WERI-Rb-1 (cell line): ENCODE results near the gene LRP1-AS.

ENCODE experiments used
- DNase-seq: peaks from one replicate; pipeline ENCODE4 v3.0.0-alpha.2; 2020
- H3K27ac ChIP-seq: fragments of 250-450 bp; sonication (Bioruptor Pico); 2 replicates; pipeline ENCODE4 v1.5.1; 2020; ENCODE audit warnings: mild to moderate bottlenecking, moderate library complexity
- H3K27me3 ChIP-seq: fragments of 250-450 bp; sonication (Bioruptor Pico); 2 replicates; pipeline ENCODE4 v1.5.1; 2021; ENCODE audit warnings: mild to moderate bottlenecking, low read depth, moderate library complexity; ENCODE audit not compliant: insufficient read depth, severe bottlenecking
- H3K36me3 ChIP-seq: fragments of 250-450 bp; sonication (Bioruptor Pico); 2 replicates; pipeline ENCODE4 v1.5.1; 2020; ENCODE audit warnings: mild to moderate bottlenecking, moderate library complexity
- H3K4me3 ChIP-seq: 2 replicates; pipeline ENCODE4 v1.5.1; 2011; ENCODE audit warnings: low read depth, mild to moderate bottlenecking, control low read depth, low read length
- H3K9me3 ChIP-seq: fragments of 250-450 bp; sonication (Bioruptor Pico); 2 replicates; pipeline ENCODE4 v1.5.1; 2021; ENCODE audit warnings: mild to moderate bottlenecking, moderate library complexity; ENCODE audit not compliant: severe bottlenecking
- TF ChIP-seq, protein P1 (sequence below): IDR thresholded peaks from 2 replicates; pipeline ENCODE4 v1.5.1; 2011; ENCODE audit warnings: low read depth, mild to moderate bottlenecking, control low read depth, inconsistent platforms, low read length

Gene LRP1-AS

DNA sequence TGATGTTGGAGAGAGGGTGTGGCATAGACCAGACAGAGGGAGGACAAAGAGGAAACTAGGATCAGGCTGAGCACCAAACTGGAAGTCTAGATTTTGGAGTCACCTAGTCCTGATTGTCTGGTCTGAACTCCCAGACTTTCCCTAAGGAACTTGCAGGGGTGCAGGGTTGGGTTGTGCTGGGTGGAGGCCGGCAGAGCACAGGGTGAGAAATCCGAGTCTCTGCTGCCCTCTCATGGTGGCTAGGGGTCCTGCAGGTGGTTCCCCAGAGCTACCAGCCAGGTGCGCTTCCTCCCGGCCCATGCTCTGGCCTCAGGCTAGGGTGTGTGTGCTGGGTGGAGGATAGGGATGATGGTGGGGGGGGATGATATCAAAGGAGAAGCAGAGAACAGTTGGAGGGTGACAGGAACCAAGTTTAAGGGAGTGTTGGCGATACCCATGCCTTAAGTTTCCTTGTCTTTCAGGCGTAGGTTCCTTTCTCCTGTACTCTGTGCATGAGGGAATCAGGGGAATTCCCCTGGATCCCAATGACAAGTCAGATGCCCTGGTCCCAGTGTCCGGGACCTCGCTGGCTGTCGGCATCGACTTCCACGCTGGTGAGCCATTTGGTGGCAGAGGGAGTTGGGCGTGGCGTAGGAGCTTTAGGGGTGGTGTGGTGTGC is 35.6 kb upstream of the LRP1-AS start:
- TF ChIP-seq, protein P1, sequence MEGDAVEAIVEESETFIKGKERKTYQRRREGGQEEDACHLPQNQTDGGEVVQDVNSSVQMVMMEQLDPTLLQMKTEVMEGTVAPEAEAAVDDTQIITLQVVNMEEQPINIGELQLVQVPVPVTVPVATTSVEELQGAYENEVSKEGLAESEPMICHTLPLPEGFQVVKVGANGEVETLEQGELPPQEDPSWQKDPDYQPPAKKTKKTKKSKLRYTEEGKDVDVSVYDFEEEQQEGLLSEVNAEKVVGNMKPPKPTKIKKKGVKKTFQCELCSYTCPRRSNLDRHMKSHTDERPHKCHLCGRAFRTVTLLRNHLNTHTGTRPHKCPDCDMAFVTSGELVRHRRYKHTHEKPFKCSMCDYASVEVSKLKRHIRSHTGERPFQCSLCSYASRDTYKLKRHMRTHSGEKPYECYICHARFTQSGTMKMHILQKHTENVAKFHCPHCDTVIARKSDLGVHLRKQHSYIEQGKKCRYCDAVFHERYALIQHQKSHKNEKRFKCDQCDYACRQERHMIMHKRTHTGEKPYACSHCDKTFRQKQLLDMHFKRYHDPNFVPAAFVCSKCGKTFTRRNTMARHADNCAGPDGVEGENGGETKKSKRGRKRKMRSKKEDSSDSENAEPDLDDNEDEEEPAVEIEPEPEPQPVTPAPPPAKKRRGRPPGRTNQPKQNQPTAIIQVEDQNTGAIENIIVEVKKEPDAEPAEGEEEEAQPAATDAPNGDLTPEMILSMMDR, result peak; percentile 97
- Histone ChIP-seq H3K27ac (no peak overlapping the region), H3K4me3 (no peak overlapping the region), H3K27me3 (no peaks in the 10 kb centered on the region), H3K36me3 (peaks cover 2% of the 10 kb centered on the region), H3K9me3 (no peaks in the 10 kb centered on the region)
- peak; percentile 74 for DNase-seq

DNA sequence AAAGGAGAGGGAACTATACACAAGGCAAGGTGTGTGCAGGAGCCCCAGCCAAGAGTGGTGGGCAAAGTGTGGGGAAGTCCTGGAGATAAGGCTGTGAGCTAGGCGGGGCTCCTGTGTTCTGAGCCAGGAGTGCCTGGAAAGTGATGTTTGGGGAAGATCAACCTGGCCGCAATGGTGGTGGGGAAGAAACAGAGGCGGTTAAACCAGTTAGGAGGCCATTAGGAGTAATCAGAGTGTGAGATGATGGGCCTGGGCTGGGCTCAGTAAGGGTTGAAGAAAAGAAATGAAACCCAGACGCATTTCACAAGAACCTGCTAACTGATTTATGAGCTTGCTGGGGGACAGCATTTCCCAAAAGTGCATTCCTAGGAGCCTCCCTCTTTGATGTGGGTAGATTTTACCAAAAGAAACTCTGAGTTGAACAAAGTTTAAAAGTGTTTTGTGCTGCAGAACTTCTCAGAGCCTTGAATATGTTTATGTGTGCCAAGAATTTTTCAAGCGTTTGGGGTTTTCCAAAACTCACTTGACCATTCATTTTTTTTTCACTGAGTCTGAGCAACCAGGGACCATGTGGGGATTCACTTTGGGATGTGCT is 34.2 kb upstream of the LRP1-AS start:
- no peak overlapping the region for H3K27ac ChIP-seq
- DNase-seq, result no peak
- H3K4me3 ChIP-seq, result no peak overlapping the region
- no peaks in the 10 kb centered on the region for H3K9me3 ChIP-seq
- peaks cover 2% of the 10 kb centered on the region for H3K36me3 ChIP-seq
- H3K27me3 ChIP-seq, result no peaks in the 10 kb centered on the region
- TF ChIP-seq, protein P1, result no peak

DNA sequence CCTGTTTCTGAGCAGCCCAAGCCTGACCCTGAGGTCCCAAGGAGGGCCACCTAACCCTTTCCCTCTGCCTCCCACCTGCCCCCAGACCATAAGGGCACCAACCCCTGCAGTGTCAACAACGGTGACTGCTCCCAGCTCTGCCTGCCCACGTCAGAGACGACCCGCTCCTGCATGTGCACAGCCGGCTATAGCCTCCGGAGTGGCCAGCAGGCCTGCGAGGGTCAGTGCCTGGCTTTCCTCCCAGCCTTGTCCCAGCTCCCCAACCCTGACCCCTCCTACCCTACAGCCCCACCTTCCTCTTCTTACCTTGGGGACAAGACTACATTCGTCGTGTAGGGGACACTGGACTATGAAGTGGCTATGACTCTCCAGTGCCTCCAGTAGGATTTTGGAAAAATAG is 33.7 kb upstream of the LRP1-AS start:
- Histone ChIP-seq H3K36me3 (peaks cover 2% of the 10 kb centered on the region), H3K27me3 (no peaks in the 10 kb centered on the region), H3K9me3 (no peaks in the 10 kb centered on the region), H3K27ac (no peak overlapping the region), H3K4me3 (no peak overlapping the region)
- TF ChIP-seq, protein P1, result no peak
- no peak for DNase-seq

DNA sequence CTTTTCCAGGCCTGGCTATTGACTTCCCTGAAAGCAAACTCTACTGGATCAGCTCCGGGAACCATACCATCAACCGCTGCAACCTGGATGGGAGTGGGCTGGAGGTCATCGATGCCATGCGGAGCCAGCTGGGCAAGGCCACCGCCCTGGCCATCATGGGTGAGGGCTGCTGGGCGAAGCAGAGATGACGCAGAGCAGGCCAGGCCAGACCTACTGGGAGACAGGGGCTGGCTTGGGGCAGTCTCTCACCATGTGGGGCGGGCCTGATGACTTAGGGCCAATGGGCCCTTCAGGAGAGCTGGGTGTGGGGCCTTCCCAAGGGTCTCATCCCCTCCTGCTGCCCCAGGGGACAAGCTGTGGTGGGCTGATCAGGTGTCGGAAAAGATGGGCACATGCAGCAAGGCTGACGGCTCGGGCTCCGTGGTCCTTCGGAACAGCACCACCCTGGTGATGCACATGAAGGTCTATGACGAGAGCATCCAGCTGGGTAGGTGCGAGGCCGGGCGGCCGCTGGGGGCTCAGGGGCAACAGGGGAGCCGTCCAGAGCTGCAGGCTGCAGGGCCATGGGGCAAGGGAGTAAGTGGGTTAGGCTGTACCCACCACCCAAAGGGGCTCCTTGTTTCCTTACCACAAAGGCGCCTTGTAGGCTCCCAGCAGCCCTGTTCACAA is 33.0 kb upstream of the LRP1-AS start:
- Histone ChIP-seq H3K36me3 (peaks cover 2% of the 10 kb centered on the region), H3K27ac (no peak overlapping the region), H3K27me3 (no peaks in the 10 kb centered on the region), H3K9me3 (no peaks in the 10 kb centered on the region), H3K4me3 (no peak overlapping the region)
- TF ChIP-seq, protein P1, result no peak
- DNase-seq, result no peak

DNA sequence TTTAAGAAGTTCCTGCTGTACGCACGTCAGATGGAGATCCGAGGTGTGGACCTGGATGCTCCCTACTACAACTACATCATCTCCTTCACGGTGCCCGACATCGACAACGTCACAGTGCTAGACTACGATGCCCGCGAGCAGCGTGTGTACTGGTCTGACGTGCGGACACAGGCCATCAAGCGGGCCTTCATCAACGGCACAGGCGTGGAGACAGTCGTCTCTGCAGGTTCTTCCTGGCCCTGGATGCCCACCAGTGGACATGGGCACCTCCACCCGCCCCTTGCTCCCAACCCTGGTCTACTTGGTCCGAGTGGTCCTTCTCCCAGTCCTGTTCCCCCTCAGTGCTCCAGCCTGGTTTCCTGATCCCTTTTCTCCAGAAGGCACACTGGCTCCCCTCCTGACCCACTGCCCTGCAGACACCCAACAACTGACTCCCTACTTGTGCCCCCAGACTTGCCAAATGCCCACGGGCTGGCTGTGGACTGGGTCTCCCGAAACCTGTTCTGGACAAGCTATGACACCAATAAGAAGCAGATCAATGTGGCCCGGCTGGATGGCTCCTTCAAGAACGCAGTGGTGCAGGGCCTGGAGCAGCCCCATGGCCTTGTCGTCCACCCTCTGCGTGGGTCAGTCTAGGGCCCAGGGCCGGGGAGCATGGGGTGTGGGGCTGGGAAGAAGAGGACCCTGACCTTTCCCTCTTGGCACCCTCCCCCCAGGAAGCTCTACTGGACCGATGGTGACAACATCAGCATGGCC is 32.1 kb upstream of the LRP1-AS start:
- DNase-seq, result no peak
- Histone ChIP-seq H3K27me3 (no peaks in the 10 kb centered on the region), H3K4me3 (no peak overlapping the region), H3K27ac (no peak overlapping the region), H3K36me3 (peaks cover 2% of the 10 kb centered on the region), H3K9me3 (no peaks in the 10 kb centered on the region)
- TF ChIP-seq, protein P1, result no peak
